ENCODE data around the gene DIDO1. TPM values are rescaled to one million over a fixed set of nuclear protein-coding genes. Genes with fewer than 3 reads are reported as not detected.

Gene DIDO1
- total and polyA plus RNA-seq, 2 of the 13 experiments (the other 11 are each of a cell fraction or from before 2014, with no cell fraction given) = 75.0 to 75.1 TPM

GRCh38 chr20:62968378-62969178 lies 42.3 kb upstream of the DIDO1 start (continued):
- TF ChIP-seq ZNF891 (CRISPR knock-in tag; IDR thresholded peaks at IDR 0.05) = peak; percentile 92
- TF ChIP-seq ZNF136 (CRISPR knock-in tag; IDR thresholded peaks at IDR 0.05; ENCODE audit: low read depth) = 0 out of 2 replicates have a peak, but pooled peaks have one; percentile 28
- no peak for TF ChIP-seq ZNF160 (CRISPR knock-in tag; IDR thresholded peaks at IDR 0.05)
- no peak for TF ChIP-seq ZNF275 (CRISPR knock-in tag; IDR thresholded peaks at IDR 0.05; ENCODE audit: borderline replicate concordance)
- no peak for TF ChIP-seq KLF13 (CRISPR knock-in tag; IDR thresholded peaks at IDR 0.05)
- TF ChIP-seq ZNF432 (CRISPR knock-in tag; IDR thresholded peaks at IDR 0.05; ENCODE audit: borderline replicate concordance) = no peak
- peak; percentile 84 for TF ChIP-seq ZNF230 (CRISPR knock-in tag; IDR thresholded peaks at IDR 0.05)
- 0 out of 2 replicates have a peak, but pooled peaks have one; percentile 49 for TF ChIP-seq ZBTB43 (CRISPR knock-in tag; conservative IDR thresholded peaks at IDR 0.05)
- TF ChIP-seq MXD4 (CRISPR knock-in tag; IDR thresholded peaks at IDR 0.05) = no peak; the same call in 1 of the 2 replicates
- no peak for TF ChIP-seq PHB2 (IDR thresholded peaks at IDR 0.05; ENCODE audit: partially characterized antibody)
- no peak for TF ChIP-seq ZNF142 (CRISPR knock-in tag; IDR thresholded peaks at IDR 0.05)
- TF ChIP-seq PRDM4 (CRISPR knock-in tag; IDR thresholded peaks at IDR 0.05; ENCODE audit: borderline replicate concordance) = no peak; the same call in 1 of the 2 replicates
- no peak for TF ChIP-seq ZFAT (CRISPR knock-in tag; conservative IDR thresholded peaks at IDR 0.05)
- TF ChIP-seq SIX1 (CRISPR knock-in tag; IDR thresholded peaks at IDR 0.05; ENCODE audit: borderline replicate concordance) = no peak
- TF ChIP-seq NR2F2 (IDR thresholded peaks at IDR 0.05; ENCODE audit: borderline replicate concordance, low read depth) = no peak
- no peak for TF ChIP-seq TFDP1 (CRISPR knock-in tag; IDR thresholded peaks at IDR 0.05; ENCODE audit: borderline replicate concordance)

All from HepG2 (cell line).